HL-60 (cell line): ENCODE data around the gene KRT2.

Experiments used
- GABPA ChIP-seq: IDR thresholded peaks from 2 replicates; pipeline ENCODE4 v1.6.1; 2012; ENCODE audit warnings: low read depth
- POLR2AphosphoS5 ChIP-seq: IDR thresholded peaks from 2 replicates; pipeline ENCODE4 v1.6.1; 2012; ENCODE audit warnings: low read depth
- TF ChIP-seq, protein P1 (sequence below): IDR thresholded peaks from one replicate; pipeline ENCODE4 v1.5.1; 2011; ENCODE audit warnings: low read length, control low read depth, inconsistent platforms; ENCODE audit not compliant: insufficient read depth

DNA sequence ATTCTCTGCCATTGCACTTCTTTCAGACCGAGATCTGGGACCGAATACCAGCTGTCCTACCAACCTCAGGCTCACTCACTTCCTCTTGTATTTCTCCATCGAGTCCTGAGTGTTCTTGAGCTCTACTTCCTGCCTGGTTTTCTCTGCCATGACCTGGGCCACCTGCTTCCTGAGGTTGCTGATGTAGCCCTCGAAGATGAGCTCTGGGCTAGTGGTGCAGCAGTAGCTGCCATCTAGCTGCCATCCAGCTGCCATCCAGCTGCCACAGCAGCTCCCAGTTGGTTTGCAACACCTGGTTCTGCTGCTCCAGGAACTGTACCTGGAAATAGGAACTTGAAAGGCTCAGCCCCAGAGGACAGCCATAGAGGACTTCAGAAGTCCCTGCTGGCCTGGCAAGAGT, 18.6 kb downstream of the KRT2 start:
- TF ChIP-seq GABPA, result no peak
- TF ChIP-seq, protein P1, sequence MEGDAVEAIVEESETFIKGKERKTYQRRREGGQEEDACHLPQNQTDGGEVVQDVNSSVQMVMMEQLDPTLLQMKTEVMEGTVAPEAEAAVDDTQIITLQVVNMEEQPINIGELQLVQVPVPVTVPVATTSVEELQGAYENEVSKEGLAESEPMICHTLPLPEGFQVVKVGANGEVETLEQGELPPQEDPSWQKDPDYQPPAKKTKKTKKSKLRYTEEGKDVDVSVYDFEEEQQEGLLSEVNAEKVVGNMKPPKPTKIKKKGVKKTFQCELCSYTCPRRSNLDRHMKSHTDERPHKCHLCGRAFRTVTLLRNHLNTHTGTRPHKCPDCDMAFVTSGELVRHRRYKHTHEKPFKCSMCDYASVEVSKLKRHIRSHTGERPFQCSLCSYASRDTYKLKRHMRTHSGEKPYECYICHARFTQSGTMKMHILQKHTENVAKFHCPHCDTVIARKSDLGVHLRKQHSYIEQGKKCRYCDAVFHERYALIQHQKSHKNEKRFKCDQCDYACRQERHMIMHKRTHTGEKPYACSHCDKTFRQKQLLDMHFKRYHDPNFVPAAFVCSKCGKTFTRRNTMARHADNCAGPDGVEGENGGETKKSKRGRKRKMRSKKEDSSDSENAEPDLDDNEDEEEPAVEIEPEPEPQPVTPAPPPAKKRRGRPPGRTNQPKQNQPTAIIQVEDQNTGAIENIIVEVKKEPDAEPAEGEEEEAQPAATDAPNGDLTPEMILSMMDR, result no peak
- peak; percentile 77 for TF ChIP-seq POLR2AphosphoS5
